DOHH2 (cell line): ENCODE results near the gene CD1E.

ENCODE experiments used
- H3F3A ChIP-seq: fragments of 200-600 bp; sonication (generic), shearing (Covaris generic); 2 replicates; pipeline ENCODE4 v1.6.0; 2016; ENCODE audit warnings: antibody characterized with exemption, mild to moderate bottlenecking; ENCODE audit not compliant: control insufficient read depth, insufficient read depth
- H3K27ac ChIP-seq: fragments of 200-600 bp; sonication (generic); 2 replicates; pipeline ENCODE4 v1.5.1; 2014; ENCODE audit warnings: low read depth, mild to moderate bottlenecking, low read length, moderate library complexity
- H3K27me3 ChIP-seq: fragments of 200-600 bp; sonication (generic); 2 replicates; pipeline ENCODE4 v1.6.1; 2014; ENCODE audit warnings: mild to moderate bottlenecking, low read length, mixed read lengths; ENCODE audit not compliant: control insufficient read depth
- H3K36me3 ChIP-seq: fragments of 200-600 bp; sonication (generic); 2 replicates; pipeline ENCODE4 v1.6.1; 2014; ENCODE audit warnings: mild to moderate bottlenecking, low read length, moderate library complexity, mixed read lengths; ENCODE audit not compliant: control insufficient read depth
- H3K4me1 ChIP-seq: fragments of 200-600 bp; sonication (generic); 2 replicates; pipeline ENCODE4 v1.6.1; 2014; ENCODE audit warnings: mild to moderate bottlenecking, low read length, mixed read lengths; ENCODE audit not compliant: control insufficient read depth
- H3K4me2 ChIP-seq: fragments of 200-600 bp; sonication (generic); 2 replicates; pipeline ENCODE4 v1.6.0; 2014; ENCODE audit warnings: mild to moderate bottlenecking, low read length, moderate library complexity
- H3K4me3 ChIP-seq: fragments of 200-600 bp; sonication (generic); 2 replicates; pipeline ENCODE4 v1.5.1; 2014; ENCODE audit warnings: mild to moderate bottlenecking, low read length, mixed read lengths
- H3K79me2 ChIP-seq: fragments of 200-600 bp; sonication (generic); 2 replicates; pipeline ENCODE4 v1.6.1; 2014; ENCODE audit warnings: mild to moderate bottlenecking, low read length, mixed read lengths; ENCODE audit not compliant: control insufficient read depth
- H3K9me2 ChIP-seq: fragments of 200-600 bp; sonication (generic); replicated peaks from 2 replicates; pipeline ENCODE4 v1.6.1; 2014; ENCODE audit warnings: mild to moderate bottlenecking, low read length, mixed read lengths; ENCODE audit not compliant: control insufficient read depth
- H3K9me3 ChIP-seq: fragments of 200-600 bp; sonication (generic); 2 replicates; pipeline ENCODE4 v1.6.1; 2014; ENCODE audit warnings: antibody characterized with exemption, low read length, mixed read lengths; ENCODE audit not compliant: control insufficient read depth, insufficient read depth
- H4K20me1 ChIP-seq: fragments of 200-600 bp; sonication (generic); 2 replicates; pipeline ENCODE4 v1.6.0; 2014; ENCODE audit warnings: low read depth, mild to moderate bottlenecking, antibody characterized with exemption, low read length, moderate library complexity; ENCODE audit not compliant: control insufficient read depth, insufficient read depth
- CTCF ChIP-seq: fragments of 200-600 bp; sonication (generic); IDR thresholded peaks from one replicate; pipeline ENCODE4 v1.5.1; 2014; ENCODE audit warnings: antibody characterized with exemption, mild to moderate bottlenecking, low read depth, low read length; ENCODE audit not compliant: poor library complexity, severe bottlenecking
- EZH2phosphoT487 ChIP-seq: fragments of 200-600 bp; sonication (generic); IDR thresholded peaks from 2 replicates; pipeline ENCODE4 v1.6.1; 2017; ENCODE audit warnings: borderline replicate concordance, mild to moderate bottlenecking, antibody characterized with exemption, low read length, moderate library complexity, mixed read lengths

Gene CD1E

DNA sequence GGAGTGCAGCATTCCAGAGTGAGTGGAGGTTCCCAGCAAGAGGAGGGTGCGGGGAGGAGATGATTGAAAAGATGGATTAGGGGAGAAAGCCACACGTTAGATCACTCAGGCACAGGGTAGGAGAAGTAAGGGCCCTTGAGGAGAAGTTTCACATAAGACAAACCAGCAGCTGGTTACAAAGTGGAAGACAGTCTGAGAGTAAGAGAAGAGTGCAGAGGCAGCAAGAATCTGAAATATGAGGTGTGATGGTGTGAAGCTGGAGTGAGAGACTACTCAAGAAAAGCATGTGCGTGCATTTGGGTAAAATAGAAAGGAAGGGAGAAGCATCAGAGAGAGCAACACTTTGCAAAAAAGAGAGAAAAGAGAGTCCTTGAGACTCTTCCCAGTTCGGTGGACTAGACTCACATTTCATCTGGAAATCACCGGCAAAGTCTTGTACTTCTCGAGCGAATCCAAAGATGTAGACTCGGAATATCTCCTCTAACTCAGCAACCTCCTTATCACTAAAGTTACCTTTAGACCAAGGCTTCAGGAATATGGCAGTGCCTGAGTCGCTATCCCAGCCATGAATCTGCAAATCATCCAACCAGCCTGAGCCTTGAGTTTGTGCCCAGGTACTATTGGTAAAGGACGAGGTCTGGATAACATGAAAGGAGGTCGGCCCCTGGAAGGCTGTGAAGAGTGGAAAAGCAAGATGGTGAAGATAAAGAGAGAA lies 23.1 kb upstream of the CD1E start:
- Histone ChIP-seq H3K79me2 (no peaks in the 10 kb centered on the region), H3K4me2 (no peak overlapping the region), H3K4me3 (no peak overlapping the region), H3K27me3 (no peaks in the 10 kb centered on the region), H3K27ac (no peak overlapping the region), H3K9me2 (no peaks in the 10 kb centered on the region), H3K36me3 (no peaks in the 10 kb centered on the region), H4K20me1 (no peaks in the 10 kb centered on the region), H3K9me3 (no peaks in the 10 kb centered on the region), H3F3A (no peaks in the 10 kb centered on the region), H3K4me1 (peaks cover 20% of the 10 kb centered on the region)
- TF ChIP-seq CTCF (no peak), EZH2phosphoT487 (no peak)

- Histone ChIP-seq H3K9me2 (no peaks in the 10 kb centered on the region), H3K27me3 (no peaks in the 10 kb centered on the region), H3K79me2 (no peaks in the 10 kb centered on the region), H3K36me3 (no peaks in the 10 kb centered on the region), H4K20me1 (no peaks in the 10 kb centered on the region), H3K4me1 (peaks cover 20% of the 10 kb centered on the region), H3K27ac (no peak overlapping the region), H3F3A (no peaks in the 10 kb centered on the region), H3K4me2 (no peak overlapping the region), H3K4me3 (no peak overlapping the region), H3K9me3 (no peaks in the 10 kb centered on the region)
- TF ChIP-seq EZH2phosphoT487 (no peak), CTCF (no peak)
Measured at GRCh38 chr1:158331106-158331425, 22.6 kb upstream of the CD1E start.

DNA sequence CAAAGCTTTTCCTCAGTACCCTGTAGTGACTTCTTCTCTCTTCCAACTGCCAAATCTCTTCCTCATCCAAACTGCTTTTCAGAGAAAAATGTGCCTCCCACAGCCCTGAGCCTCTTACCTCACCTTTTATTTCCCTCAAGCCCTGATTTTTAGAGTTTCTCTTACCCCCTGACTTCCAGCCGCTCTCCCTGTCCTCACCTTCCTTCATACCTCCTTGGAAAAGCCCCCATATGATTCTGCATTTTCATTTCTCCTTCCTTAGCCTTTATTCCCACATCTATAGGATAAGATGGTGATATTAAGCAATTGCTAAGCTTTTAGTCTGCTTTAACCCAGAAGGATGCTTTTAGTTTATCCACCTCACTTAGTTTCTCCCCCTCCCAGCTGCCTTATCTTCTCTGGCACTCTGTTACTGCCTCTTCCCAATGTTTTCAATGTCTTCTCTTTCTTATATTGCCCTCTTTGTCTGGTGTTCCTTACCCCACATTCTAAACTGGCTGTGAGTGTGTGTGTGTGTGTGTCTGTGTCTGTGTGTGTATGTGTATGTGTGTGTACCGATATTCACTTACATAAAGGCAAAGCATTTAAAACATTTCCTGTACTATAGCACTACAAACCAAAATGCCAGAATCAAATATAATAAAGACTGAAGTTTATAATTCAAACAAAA lies 22.1 kb upstream of the CD1E start, which contains the start of gene CD1B:
Gene CD1B (minus strand): TSS at position 51 of the 670 bp plus-strand sequence. CDS start 108 bp downstream, outside the sequence.
- Histone ChIP-seq H3K79me2 (no peaks in the 10 kb centered on the region), H3K9me2 (no peaks in the 10 kb centered on the region), H3K4me2 (no peak within 1 kb of the TSS), H3K27me3 (no peaks in the 10 kb centered on the region), H3K4me1 (peaks cover 20% of the 10 kb centered on the region), H3F3A (no peaks in the 10 kb centered on the region), H3K27ac (no peak within 1 kb of the TSS), H3K36me3 (no peaks in the 10 kb centered on the region), H3K4me3 (no peak within 1 kb of the TSS), H3K9me3 (no peaks in the 10 kb centered on the region), H4K20me1 (no peaks in the 10 kb centered on the region)
- TF ChIP-seq CTCF (no peak), EZH2phosphoT487 (no peak)
